ENCODE results near the gene IFT20.

IFT20 gene, protein sequence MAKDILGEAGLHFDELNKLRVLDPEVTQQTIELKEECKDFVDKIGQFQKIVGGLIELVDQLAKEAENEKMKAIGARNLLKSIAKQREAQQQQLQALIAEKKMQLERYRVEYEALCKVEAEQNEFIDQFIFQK

DNA sequence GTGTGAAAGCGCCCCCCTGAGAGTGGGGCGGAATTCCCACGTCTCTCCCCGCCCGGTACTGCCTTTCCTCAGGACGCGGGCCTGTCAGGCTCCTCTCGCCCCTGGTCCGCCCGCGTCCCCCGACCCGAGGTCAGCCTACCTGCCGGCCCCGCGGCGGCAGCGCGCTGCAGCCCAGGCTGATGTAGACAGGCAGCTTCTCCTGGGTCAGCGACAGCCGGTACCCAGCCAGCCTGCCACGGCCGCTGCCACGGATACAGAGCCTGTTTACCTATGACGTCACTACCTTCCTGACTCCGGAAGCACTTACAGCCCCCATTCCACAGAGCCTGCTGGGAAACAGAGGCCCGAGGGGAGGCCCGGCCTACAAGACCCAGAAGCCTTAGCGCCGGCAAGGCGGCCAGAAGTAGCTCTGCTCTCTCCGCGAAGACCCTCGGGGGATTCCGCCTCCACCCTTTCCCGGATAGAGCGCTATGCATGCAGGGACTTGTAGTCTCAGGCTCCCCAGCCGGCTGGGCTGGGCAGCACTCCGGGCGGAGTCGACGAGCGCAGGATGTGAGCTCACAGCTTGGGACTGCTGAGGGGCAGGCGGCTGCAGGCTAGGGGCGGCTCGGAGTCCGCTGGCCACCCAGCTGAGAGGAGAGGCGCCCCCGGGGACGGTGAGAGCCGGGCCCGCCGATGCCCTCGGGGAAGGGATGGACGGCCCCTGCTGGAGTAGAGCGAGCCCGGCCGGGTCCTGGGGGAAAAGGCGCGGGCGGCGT lies at the start of gene IFT20, which contains the start of gene TNFAIP1:
IFT20 (minus strand) TSS at position 272 of the 758 bp plus-strand sequence. CDS start 3,487 bp downstream, outside the sequence.
TNFAIP1 (plus strand) TSS at position 561 of the 758 bp plus-strand sequence. CDS start 3,761 bp downstream, outside the sequence.
- ATAC-seq, result peak; percentile 96
- TF ChIP-seq CSDC2 (CRISPR knock-in tag; IDR thresholded peaks at IDR 0.05) (peak; percentile 91), ISL1 (CRISPR knock-in tag; IDR thresholded peaks at IDR 0.05) (no peak), TCF4 (CRISPR knock-in tag; IDR thresholded peaks at IDR 0.05; ENCODE audit: borderline replicate concordance) (no peak), ZFP3 (CRISPR knock-in tag; IDR thresholded peaks at IDR 0.05) (0 out of 2 replicates have a peak, but pooled peaks have one; percentile 60), ZNF8 (CRISPR knock-in tag; IDR thresholded peaks at IDR 0.05) (no peak), GLIS3 (CRISPR knock-in tag; IDR thresholded peaks at IDR 0.05) (0 out of 2 replicates have a peak, but pooled peaks have one; percentile 48), PPARA (CRISPR knock-in tag; IDR thresholded peaks at IDR 0.05; ENCODE audit: borderline replicate concordance) (peak; percentile 76; the same call in 1 of the 2 replicates), ZNF70 (CRISPR knock-in tag; IDR thresholded peaks at IDR 0.05) (peak; percentile 47; the same call in 1 of the 2 replicates), RARB (CRISPR knock-in tag; IDR thresholded peaks at IDR 0.05) (no peak), TOX (CRISPR knock-in tag; IDR thresholded peaks at IDR 0.05; ENCODE audit: borderline replicate concordance) (no peak), ZFP30 (CRISPR knock-in tag; IDR thresholded peaks at IDR 0.05) (peak; percentile 47; the same call in 1 of the 2 replicates), ZNF565 (CRISPR knock-in tag; conservative IDR thresholded peaks at IDR 0.05; ENCODE audit: low read depth) (peak; percentile 94), SNAI2 (CRISPR knock-in tag; IDR thresholded peaks at IDR 0.05) (no peak)
- TF ChIP-seq, protein P1, sequence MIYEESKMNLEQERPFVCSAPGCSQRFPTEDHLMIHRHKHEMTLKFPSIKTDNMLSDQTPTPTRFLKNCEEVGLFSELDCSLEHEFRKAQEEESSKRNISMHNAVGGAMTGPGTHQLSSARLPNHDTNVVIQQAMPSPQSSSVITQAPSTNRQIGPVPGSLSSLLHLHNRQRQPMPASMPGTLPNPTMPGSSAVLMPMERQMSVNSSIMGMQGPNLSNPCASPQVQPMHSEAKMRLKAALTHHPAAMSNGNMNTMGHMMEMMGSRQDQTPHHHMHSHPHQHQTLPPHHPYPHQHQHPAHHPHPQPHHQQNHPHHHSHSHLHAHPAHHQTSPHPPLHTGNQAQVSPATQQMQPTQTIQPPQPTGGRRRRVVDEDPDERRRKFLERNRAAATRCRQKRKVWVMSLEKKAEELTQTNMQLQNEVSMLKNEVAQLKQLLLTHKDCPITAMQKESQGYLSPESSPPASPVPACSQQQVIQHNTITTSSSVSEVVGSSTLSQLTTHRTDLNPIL (CRISPR knock-in tag; IDR thresholded peaks at IDR 0.05; ENCODE audit: low read depth), result no peak; the same call in 1 of the 2 replicates
- TF ChIP-seq, protein P2, sequence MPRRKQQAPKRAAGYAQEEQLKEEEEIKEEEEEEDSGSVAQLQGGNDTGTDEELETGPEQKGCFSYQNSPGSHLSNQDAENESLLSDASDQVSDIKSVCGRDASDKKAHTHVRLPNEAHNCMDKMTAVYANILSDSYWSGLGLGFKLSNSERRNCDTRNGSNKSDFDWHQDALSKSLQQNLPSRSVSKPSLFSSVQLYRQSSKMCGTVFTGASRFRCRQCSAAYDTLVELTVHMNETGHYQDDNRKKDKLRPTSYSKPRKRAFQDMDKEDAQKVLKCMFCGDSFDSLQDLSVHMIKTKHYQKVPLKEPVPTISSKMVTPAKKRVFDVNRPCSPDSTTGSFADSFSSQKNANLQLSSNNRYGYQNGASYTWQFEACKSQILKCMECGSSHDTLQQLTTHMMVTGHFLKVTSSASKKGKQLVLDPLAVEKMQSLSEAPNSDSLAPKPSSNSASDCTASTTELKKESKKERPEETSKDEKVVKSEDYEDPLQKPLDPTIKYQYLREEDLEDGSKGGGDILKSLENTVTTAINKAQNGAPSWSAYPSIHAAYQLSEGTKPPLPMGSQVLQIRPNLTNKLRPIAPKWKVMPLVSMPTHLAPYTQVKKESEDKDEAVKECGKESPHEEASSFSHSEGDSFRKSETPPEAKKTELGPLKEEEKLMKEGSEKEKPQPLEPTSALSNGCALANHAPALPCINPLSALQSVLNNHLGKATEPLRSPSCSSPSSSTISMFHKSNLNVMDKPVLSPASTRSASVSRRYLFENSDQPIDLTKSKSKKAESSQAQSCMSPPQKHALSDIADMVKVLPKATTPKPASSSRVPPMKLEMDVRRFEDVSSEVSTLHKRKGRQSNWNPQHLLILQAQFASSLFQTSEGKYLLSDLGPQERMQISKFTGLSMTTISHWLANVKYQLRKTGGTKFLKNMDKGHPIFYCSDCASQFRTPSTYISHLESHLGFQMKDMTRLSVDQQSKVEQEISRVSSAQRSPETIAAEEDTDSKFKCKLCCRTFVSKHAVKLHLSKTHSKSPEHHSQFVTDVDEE (CRISPR knock-in tag; IDR thresholded peaks at IDR 0.05), result peak; percentile 93
- TF ChIP-seq, protein P3, sequence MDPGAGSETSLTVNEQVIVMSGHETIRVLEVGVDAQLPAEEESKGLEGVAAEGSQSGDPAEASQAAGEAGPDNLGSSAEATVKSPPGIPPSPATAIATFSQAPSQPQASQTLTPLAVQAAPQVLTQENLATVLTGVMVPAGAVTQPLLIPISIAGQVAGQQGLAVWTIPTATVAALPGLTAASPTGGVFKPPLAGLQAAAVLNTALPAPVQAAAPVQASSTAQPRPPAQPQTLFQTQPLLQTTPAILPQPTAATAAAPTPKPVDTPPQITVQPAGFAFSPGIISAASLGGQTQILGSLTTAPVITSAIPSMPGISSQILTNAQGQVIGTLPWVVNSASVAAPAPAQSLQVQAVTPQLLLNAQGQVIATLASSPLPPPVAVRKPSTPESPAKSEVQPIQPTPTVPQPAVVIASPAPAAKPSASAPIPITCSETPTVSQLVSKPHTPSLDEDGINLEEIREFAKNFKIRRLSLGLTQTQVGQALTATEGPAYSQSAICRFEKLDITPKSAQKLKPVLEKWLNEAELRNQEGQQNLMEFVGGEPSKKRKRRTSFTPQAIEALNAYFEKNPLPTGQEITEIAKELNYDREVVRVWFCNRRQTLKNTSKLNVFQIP (CRISPR knock-in tag; IDR thresholded peaks at IDR 0.05; ENCODE audit: borderline replicate concordance, low read depth), result no peak
- TF ChIP-seq, protein P4, sequence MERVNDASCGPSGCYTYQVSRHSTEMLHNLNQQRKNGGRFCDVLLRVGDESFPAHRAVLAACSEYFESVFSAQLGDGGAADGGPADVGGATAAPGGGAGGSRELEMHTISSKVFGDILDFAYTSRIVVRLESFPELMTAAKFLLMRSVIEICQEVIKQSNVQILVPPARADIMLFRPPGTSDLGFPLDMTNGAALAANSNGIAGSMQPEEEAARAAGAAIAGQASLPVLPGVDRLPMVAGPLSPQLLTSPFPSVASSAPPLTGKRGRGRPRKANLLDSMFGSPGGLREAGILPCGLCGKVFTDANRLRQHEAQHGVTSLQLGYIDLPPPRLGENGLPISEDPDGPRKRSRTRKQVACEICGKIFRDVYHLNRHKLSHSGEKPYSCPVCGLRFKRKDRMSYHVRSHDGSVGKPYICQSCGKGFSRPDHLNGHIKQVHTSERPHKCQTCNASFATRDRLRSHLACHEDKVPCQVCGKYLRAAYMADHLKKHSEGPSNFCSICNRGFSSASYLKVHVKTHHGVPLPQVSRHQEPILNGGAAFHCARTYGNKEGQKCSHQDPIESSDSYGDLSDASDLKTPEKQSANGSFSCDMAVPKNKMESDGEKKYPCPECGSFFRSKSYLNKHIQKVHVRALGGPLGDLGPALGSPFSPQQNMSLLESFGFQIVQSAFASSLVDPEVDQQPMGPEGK (CRISPR knock-in tag; IDR thresholded peaks at IDR 0.05; ENCODE audit: borderline replicate concordance), result no peak

DNA sequence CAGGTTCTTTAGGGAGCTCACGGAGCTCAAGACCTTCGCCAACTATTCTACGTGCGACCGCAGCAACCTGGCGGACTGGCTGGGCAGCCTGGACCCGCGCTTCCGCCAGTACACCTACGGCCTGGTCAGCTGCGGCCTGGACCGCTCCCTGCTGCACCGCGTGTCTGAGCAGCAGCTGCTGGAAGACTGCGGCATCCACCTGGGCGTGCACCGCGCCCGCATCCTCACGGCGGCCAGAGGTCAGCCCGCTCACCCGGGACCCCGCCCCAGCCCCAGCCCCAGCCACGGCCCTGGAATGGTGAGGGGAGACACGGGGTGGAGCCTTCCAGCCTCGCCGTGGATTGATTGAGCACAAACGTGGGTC lies 49.7 kb upstream of the IFT20 start:
- TF ChIP-seq RARB (CRISPR knock-in tag; IDR thresholded peaks at IDR 0.05) (no peak), ZNF70 (CRISPR knock-in tag; IDR thresholded peaks at IDR 0.05) (no peak), ZC3H10 (CRISPR knock-in tag; IDR thresholded peaks at IDR 0.05) (no peak), ISL1 (CRISPR knock-in tag; IDR thresholded peaks at IDR 0.05) (no peak), ZFP30 (CRISPR knock-in tag; IDR thresholded peaks at IDR 0.05) (no peak), GLIS3 (CRISPR knock-in tag; IDR thresholded peaks at IDR 0.05) (no peak), TCF4 (CRISPR knock-in tag; IDR thresholded peaks at IDR 0.05; ENCODE audit: borderline replicate concordance) (no peak), ZNF8 (CRISPR knock-in tag; IDR thresholded peaks at IDR 0.05) (no peak)
- TF ChIP-seq, protein P3 (CRISPR knock-in tag; IDR thresholded peaks at IDR 0.05; ENCODE audit: borderline replicate concordance, low read depth), result no peak
- ATAC-seq, result no peak

Data from SK-N-SH treated with all-trans-retinoic acid at 6 μM for 48 hours (cell line).